Liver (tissue), 9 donors: Measurements from ENCODE around the gene PLEKHA6. TPM values are rescaled to one million over a fixed set of nuclear protein-coding genes. Genes with fewer than 3 reads are reported as not detected.

Source experiments
- DNase-seq: peaks from one replicate; pipeline ENCODE4 v3.0.0-alpha.2; 2017; ENCODE audit warnings: low spot score
- H3K27ac ChIP-seq, 2 donors: one replicate each; pipeline ENCODE4 v1.7.0; 2013; ENCODE audit warnings: inconsistent platforms in 2 of 2, low read length in 2 of 2, control low read depth in 1 of 2, low read depth in 1 of 2, mild to moderate bottlenecking in 1 of 2
- H3K27me3 ChIP-seq, 4 donors: one replicate each; pipeline versions ENCODE4 v1.6.1 to v1.7.0; 2013; ENCODE audit warnings: low read length in 3 of 4, inconsistent platforms in 1 of 4, mild to moderate bottlenecking in 1 of 4, moderate library complexity in 1 of 4; ENCODE audit not compliant: control insufficient read depth in 4 of 4, insufficient read depth in 4 of 4
- H3K36me3 ChIP-seq, 4 donors: one replicate each; pipeline versions ENCODE4 v1.6.1 to v1.7.0; 2013; ENCODE audit warnings: low read length in 3 of 4, mild to moderate bottlenecking in 3 of 4, low read depth in 1 of 4, moderate library complexity in 1 of 4; ENCODE audit not compliant: control insufficient read depth in 4 of 4, insufficient read depth in 3 of 4
- H3K4me1 ChIP-seq, 4 donors: one replicate each; pipeline versions ENCODE4 v1.6.1 to v1.7.0; 2013; ENCODE audit warnings: low read length in 3 of 4, mild to moderate bottlenecking in 3 of 4, moderate library complexity in 1 of 4; ENCODE audit not compliant: control insufficient read depth in 4 of 4, insufficient read depth in 4 of 4
- H3K4me3 ChIP-seq, 3 donors: one replicate each; pipeline versions ENCODE4 v1.6.1 to v1.7.0; 2013; ENCODE audit warnings: low read length in 3 of 3, control low read depth in 1 of 3, low read depth in 1 of 3, mild to moderate bottlenecking in 1 of 3
- H3K9ac ChIP-seq, 2 donors: one replicate each; pipeline ENCODE4 v1.7.0; 2013; ENCODE audit warnings: low read length in 2 of 2, mild to moderate bottlenecking in 2 of 2, moderate library complexity in 2 of 2, control low read depth in 1 of 2, low read depth in 1 of 2
- H3K9me3 ChIP-seq, 4 donors: one replicate each; pipeline versions ENCODE4 v1.6.1 to v1.7.0; 2013; ENCODE audit warnings: low read length in 3 of 4; ENCODE audit not compliant: control insufficient read depth in 4 of 4
- EGR1 ChIP-seq, 2 donors: IDR thresholded peaks; 2 replicates each; pipeline ENCODE4 v1.6.1; 2016 to 2018; ENCODE audit warnings: antibody characterized with exemption in 2 of 2, low read depth in 2 of 2
- FOXA1 ChIP-seq: IDR thresholded peaks from 2 replicates; pipeline ENCODE4 v1.6.1; 2016; ENCODE audit warnings: antibody characterized with exemption
- FOXA2 ChIP-seq: IDR thresholded peaks from 2 replicates; pipeline ENCODE4 v1.6.1; 2016; ENCODE audit warnings: antibody characterized with exemption
- GABPA ChIP-seq, 2 donors: IDR thresholded peaks in 1 of 2; conservative IDR thresholded peaks in 1 of 2; 2 replicates each; pipeline ENCODE4 v1.6.1; 2016; ENCODE audit warnings: antibody characterized with exemption in 2 of 2, mild to moderate bottlenecking in 1 of 2, moderate library complexity in 1 of 2
- HNF4A ChIP-seq, 2 donors: conservative IDR thresholded peaks; 2 replicates each; pipeline ENCODE4 v1.6.1; 2016; ENCODE audit warnings: antibody characterized with exemption in 2 of 2, mild to moderate bottlenecking in 2 of 2
- HNF4G ChIP-seq: IDR thresholded peaks from 2 replicates; pipeline ENCODE4 v1.6.1; 2016; ENCODE audit warnings: antibody characterized with exemption
- JUND ChIP-seq, 2 donors: IDR thresholded peaks; 2 replicates each; pipeline ENCODE4 v1.6.1; 2016; ENCODE audit warnings: antibody characterized with exemption in 2 of 2
- NR2F2 ChIP-seq: IDR thresholded peaks from 2 replicates; pipeline ENCODE4 v1.6.1; 2016; ENCODE audit warnings: antibody characterized with exemption
- RAD21 ChIP-seq, 2 donors: IDR thresholded peaks; 2 replicates each; pipeline ENCODE4 v1.6.1; 2016; ENCODE audit warnings: antibody characterized with exemption in 2 of 2, mild to moderate bottlenecking in 2 of 2
- RXRA ChIP-seq, 2 donors: IDR thresholded peaks; 2 replicates each; pipeline ENCODE4 v1.6.1; 2017 to 2018; ENCODE audit warnings: antibody characterized with exemption in 2 of 2, mild to moderate bottlenecking in 1 of 2
- SP1 ChIP-seq: IDR thresholded peaks from 2 replicates; pipeline ENCODE4 v1.6.1; 2018; ENCODE audit warnings: antibody characterized with exemption, mild to moderate bottlenecking
- TAF1 ChIP-seq: conservative IDR thresholded peaks from 2 replicates; pipeline ENCODE4 v1.6.1; 2016; ENCODE audit warnings: antibody characterized with exemption, mild to moderate bottlenecking
- YY1 ChIP-seq: IDR thresholded peaks from 2 replicates; pipeline ENCODE4 v1.6.1; 2016; ENCODE audit warnings: antibody characterized with exemption, mild to moderate bottlenecking
- WGBS: extraction: QIAGEN DNeasy Blood & Tissue Kit; methylation state at CpG from one replicate; pipeline ENCODE4 v1.1.7; 2013; 5-methylcytosine and 5-hydroxymethylcytosine counted together
- polyA plus RNA-seq, 2 donors: library from polyadenylated mRNA; stranded (reverse) in 1 of 2; unstranded in 1 of 2; fragments of 200-250 nt in 1 of 2; fragments of >200 nt in 1 of 2; fragmentation: Nextera tagmentation in 1 of 2; extraction: Ambion mirVana in 1 of 2; gene quantifications; one replicate each; pipeline versions ENCODE4 v1.2.1 to v1.2.3, GENCODE V29; 2013 to 2015
- total RNA-seq, 2 donors: library from RNA; depleted of rRNA; stranded (reverse); fragments of >200 nt; gene quantifications; one replicate each; pipeline ENCODE4 v1.2.3, GENCODE V29; 2014
- TF ChIP-seq, protein P1 (sequence below): IDR thresholded peaks from 2 replicates; pipeline ENCODE4 v1.6.1; 2016; ENCODE audit warnings: antibody characterized with exemption
- TF ChIP-seq, protein P2 (sequence below): fragments of 150-350 bp; IDR thresholded peaks from 2 replicates; pipeline ENCODE4 v1.5.1; 2017; ENCODE audit warnings: improper control_type of control experiment, low read depth, low read length; ENCODE audit not compliant: missing input control
- TF ChIP-seq, protein P3 (sequence below): IDR thresholded peaks from 2 replicates; pipeline ENCODE4 v1.6.1; 2016; ENCODE audit warnings: antibody characterized with exemption, mild to moderate bottlenecking
- TF ChIP-seq, protein P4 (sequence below): IDR thresholded peaks from 2 replicates; pipeline ENCODE4 v1.6.1; 2016; ENCODE audit warnings: antibody characterized with exemption
- donor health status: healthy.
- donor health status: healthy.
- donor health status: healthy.
- donor health status: healthy.
- donor health status: healthy.

PLEKHA6 gene
- total and polyA plus RNA-seq, 4 donors = 5.3 to 12.8 (median 7.6) TPM

DNA sequence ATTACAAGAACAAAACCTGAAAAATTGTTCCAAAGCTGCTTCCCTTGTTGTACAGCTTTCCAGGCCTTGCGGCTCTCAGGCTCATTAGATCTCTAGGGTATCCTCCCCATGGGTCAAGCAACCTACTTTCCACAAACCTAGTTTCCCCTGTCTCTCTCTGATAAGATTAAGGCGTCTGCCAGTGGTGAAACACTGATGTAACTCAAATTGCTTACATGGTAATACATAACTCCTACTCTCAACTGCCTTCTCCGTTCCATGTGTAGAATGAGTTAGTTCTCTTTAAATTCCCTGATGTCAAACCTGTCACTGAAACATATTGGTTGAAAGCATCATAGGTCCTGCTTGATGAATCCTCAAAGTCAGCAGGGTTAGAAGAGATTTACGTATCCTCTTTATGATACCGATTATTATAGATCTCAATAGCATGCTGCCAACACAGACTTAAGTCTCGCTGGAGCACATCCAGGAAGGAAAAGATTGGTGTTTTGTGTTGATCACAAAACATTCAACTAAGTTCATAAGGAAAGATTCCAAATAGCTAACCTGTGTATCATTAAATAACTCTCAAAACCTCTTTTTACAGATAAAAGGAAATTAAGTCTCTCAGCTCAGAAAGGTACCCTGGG is 41.3 kb upstream of the PLEKHA6 start:
- no peaks in the 10 kb centered on the region for H3K9me3 ChIP-seq
- H3K27me3 ChIP-seq = no peaks in the 10 kb centered on the region
- DNase-seq = no peak
- H3K4me1 ChIP-seq = peaks cover 2 to 12% (median 8%) of the 10 kb centered on the region in 4 donors
- no peak overlapping the region for H3K9ac ChIP-seq
- no peak overlapping the region for H3K27ac ChIP-seq
- H3K36me3 ChIP-seq = peaks cover 5 to 48% (median 36%) of the 10 kb centered on the region in 4 donors
- H3K4me3 ChIP-seq = no peak overlapping the region
- 82% methylated on average over 6 of the region's 6 CpGs for WGBS
- no peak for TF ChIP-seq FOXA1
- no peak for TF ChIP-seq EGR1 (IDR thresholded peaks at IDR 0.05; ENCODE audit: low read depth in 2 of 2)
- TF ChIP-seq RXRA (IDR thresholded peaks at IDR 0.05) = no peak
- TF ChIP-seq, protein P1, sequence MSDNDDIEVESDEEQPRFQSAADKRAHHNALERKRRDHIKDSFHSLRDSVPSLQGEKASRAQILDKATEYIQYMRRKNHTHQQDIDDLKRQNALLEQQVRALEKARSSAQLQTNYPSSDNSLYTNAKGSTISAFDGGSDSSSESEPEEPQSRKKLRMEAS = no peak
- TF ChIP-seq, protein P2, sequence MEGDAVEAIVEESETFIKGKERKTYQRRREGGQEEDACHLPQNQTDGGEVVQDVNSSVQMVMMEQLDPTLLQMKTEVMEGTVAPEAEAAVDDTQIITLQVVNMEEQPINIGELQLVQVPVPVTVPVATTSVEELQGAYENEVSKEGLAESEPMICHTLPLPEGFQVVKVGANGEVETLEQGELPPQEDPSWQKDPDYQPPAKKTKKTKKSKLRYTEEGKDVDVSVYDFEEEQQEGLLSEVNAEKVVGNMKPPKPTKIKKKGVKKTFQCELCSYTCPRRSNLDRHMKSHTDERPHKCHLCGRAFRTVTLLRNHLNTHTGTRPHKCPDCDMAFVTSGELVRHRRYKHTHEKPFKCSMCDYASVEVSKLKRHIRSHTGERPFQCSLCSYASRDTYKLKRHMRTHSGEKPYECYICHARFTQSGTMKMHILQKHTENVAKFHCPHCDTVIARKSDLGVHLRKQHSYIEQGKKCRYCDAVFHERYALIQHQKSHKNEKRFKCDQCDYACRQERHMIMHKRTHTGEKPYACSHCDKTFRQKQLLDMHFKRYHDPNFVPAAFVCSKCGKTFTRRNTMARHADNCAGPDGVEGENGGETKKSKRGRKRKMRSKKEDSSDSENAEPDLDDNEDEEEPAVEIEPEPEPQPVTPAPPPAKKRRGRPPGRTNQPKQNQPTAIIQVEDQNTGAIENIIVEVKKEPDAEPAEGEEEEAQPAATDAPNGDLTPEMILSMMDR = no peak
- TF ChIP-seq NR2F2 = no peak
- TF ChIP-seq HNF4G = no peak
- TF ChIP-seq, protein P3, sequence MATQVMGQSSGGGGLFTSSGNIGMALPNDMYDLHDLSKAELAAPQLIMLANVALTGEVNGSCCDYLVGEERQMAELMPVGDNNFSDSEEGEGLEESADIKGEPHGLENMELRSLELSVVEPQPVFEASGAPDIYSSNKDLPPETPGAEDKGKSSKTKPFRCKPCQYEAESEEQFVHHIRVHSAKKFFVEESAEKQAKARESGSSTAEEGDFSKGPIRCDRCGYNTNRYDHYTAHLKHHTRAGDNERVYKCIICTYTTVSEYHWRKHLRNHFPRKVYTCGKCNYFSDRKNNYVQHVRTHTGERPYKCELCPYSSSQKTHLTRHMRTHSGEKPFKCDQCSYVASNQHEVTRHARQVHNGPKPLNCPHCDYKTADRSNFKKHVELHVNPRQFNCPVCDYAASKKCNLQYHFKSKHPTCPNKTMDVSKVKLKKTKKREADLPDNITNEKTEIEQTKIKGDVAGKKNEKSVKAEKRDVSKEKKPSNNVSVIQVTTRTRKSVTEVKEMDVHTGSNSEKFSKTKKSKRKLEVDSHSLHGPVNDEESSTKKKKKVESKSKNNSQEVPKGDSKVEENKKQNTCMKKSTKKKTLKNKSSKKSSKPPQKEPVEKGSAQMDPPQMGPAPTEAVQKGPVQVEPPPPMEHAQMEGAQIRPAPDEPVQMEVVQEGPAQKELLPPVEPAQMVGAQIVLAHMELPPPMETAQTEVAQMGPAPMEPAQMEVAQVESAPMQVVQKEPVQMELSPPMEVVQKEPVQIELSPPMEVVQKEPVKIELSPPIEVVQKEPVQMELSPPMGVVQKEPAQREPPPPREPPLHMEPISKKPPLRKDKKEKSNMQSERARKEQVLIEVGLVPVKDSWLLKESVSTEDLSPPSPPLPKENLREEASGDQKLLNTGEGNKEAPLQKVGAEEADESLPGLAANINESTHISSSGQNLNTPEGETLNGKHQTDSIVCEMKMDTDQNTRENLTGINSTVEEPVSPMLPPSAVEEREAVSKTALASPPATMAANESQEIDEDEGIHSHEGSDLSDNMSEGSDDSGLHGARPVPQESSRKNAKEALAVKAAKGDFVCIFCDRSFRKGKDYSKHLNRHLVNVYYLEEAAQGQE = no peak
- TF ChIP-seq FOXA2 = no peak
- TF ChIP-seq RAD21 (IDR thresholded peaks at IDR 0.05) = no peak
- TF ChIP-seq, protein P4, sequence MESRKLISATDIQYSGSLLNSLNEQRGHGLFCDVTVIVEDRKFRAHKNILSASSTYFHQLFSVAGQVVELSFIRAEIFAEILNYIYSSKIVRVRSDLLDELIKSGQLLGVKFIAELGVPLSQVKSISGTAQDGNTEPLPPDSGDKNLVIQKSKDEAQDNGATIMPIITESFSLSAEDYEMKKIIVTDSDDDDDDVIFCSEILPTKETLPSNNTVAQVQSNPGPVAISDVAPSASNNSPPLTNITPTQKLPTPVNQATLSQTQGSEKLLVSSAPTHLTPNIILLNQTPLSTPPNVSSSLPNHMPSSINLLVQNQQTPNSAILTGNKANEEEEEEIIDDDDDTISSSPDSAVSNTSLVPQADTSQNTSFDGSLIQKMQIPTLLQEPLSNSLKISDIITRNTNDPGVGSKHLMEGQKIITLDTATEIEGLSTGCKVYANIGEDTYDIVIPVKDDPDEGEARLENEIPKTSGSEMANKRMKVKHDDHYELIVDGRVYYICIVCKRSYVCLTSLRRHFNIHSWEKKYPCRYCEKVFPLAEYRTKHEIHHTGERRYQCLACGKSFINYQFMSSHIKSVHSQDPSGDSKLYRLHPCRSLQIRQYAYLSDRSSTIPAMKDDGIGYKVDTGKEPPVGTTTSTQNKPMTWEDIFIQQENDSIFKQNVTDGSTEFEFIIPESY = no peak
- TF ChIP-seq TAF1 = no peak

DNA sequence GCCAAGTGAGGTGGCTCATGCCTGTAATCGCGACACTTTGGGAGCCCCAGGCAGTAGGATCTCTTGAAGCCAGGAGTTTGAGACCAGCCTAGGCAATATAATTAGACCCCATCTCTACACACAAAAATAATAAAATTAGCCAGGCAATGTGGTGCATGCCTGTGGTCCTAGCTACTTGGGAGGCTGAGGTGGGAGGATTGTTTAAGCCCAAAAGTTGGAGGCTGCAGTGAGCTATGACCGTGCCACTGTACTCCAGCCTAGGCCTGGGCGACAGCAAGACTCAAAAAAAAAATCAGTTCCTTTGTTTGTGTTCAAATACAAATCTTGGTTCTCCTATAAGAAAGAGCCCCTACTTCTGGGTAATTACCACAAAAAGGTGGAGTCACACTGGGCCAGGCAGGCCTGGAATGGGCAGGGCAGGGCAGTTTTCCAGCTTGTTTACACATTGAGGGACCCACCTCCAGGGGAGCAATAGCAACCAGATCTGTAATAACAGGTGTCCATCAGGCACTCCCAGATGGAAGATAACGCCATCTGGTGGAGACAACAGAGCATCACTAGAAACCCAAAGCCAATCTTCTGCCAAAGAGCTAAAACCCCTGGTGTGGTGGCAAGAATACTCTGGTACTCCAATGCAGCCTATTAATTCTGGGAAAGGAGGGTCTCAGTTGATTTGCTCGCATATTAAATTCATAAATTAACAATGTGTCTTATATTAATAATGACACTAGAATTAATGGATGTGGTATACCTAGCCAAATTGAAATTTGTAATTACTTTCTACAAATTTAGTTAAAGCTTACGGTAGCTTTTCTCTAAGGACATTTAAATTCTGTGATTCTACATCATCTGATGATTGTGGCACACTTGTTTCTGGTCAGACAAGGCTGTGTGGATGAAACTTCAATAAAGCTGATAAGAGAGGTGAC is 38.7 kb upstream of the PLEKHA6 start:
- peak; percentile 65 for DNase-seq
- TF ChIP-seq FOXA1 = peak; percentile 59
- peak in 1 of 2 donors; percentile 49 for TF ChIP-seq RXRA (IDR thresholded peaks at IDR 0.05)
- peak in 1 of 2 donors; percentile 32 for TF ChIP-seq HNF4A (conservative IDR thresholded peaks at IDR 0.05)
- TF ChIP-seq GABPA (IDR thresholded peaks at IDR 0.05 in 1 of 2, conservative IDR thresholded peaks at IDR 0.05 in 1 of 2) = no peak
- TF ChIP-seq FOXA2 = peak; percentile 83
- TF ChIP-seq, protein P2 = peak; percentile 79
- TF ChIP-seq RAD21 (IDR thresholded peaks at IDR 0.05) = peak; percentile 80 to 92
- peak; percentile 41 for TF ChIP-seq SP1
- TF ChIP-seq YY1 = no peak
- TF ChIP-seq JUND (IDR thresholded peaks at IDR 0.05) = no peak
- no peak for TF ChIP-seq TAF1
- TF ChIP-seq, protein P4 = no peak
- TF ChIP-seq NR2F2 = no peak

More for the DNA sequence above, 38.7 kb upstream of the PLEKHA6 start:
- WGBS = 71% methylated on average over 7 of the region's 7 CpGs
- no peaks in the 10 kb centered on the region for H3K27me3 ChIP-seq
- H3K36me3 ChIP-seq = peaks cover 5 to 25% (median 15%) of the 10 kb centered on the region in 4 donors
- H3K27ac ChIP-seq = peak overlapping the region in 1 of 2 donors; percentile 33
- no peaks in the 10 kb centered on the region for H3K4me1 ChIP-seq
- H3K9me3 ChIP-seq = no peaks in the 10 kb centered on the region
- no peak overlapping the region for H3K4me3 ChIP-seq
- H3K9ac ChIP-seq = no peak overlapping the region
